ENCODE measurements around the gene TNIP1. TPM values are rescaled to one million over a fixed set of nuclear protein-coding genes. Genes with fewer than 3 reads are reported as not detected.
A peak's percentile ranks its signal among the peaks of the same experiment; 100 is the strongest.

TNIP1 gene, protein sequence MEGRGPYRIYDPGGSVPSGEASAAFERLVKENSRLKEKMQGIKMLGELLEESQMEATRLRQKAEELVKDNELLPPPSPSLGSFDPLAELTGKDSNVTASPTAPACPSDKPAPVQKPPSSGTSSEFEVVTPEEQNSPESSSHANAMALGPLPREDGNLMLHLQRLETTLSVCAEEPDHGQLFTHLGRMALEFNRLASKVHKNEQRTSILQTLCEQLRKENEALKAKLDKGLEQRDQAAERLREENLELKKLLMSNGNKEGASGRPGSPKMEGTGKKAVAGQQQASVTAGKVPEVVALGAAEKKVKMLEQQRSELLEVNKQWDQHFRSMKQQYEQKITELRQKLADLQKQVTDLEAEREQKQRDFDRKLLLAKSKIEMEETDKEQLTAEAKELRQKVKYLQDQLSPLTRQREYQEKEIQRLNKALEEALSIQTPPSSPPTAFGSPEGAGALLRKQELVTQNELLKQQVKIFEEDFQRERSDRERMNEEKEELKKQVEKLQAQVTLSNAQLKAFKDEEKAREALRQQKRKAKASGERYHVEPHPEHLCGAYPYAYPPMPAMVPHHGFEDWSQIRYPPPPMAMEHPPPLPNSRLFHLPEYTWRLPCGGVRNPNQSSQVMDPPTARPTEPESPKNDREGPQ
- total RNA-seq = 10 to 100 TPM; 56.7 to 77.5 TPM
- long read RNA-seq, donor 1, transcript TNIP1-211 (18 exons, 2,274 nt) = major isoform, 16 of 32 reads
- long read RNA-seq, donor 1, partial matches to known transcripts = 7 of 32 reads
- long read RNA-seq, donor 1, other reads (novel, unspliced or antisense) = 5 of 32 reads
- long read RNA-seq, donor 2, transcript TNIP1-211 (18 exons, 2,274 nt) = major isoform, 13 of 32 reads
- long read RNA-seq, donor 2, partial matches to known transcripts = 4 of 32 reads
- long read RNA-seq, donor 2, other reads (novel, unspliced or antisense) = 10 of 32 reads

GRCh38 chr5:151080613-151081430, at the start of gene TNIP1:
TNIP1 (minus strand) TSS chr5:151081034; CDS start chr5:151065095, 15,939 bp downstream.
- peak; percentile 98 for DNase-seq (ENCODE audit: low spot score)
- intact Hi-C loops (cut with DNase I) = no loop called here

GRCh38 chr5:151130235-151130921, 49.5 kb upstream of the TNIP1 start:
- no peak for DNase-seq (ENCODE audit: low spot score)

DNA sequence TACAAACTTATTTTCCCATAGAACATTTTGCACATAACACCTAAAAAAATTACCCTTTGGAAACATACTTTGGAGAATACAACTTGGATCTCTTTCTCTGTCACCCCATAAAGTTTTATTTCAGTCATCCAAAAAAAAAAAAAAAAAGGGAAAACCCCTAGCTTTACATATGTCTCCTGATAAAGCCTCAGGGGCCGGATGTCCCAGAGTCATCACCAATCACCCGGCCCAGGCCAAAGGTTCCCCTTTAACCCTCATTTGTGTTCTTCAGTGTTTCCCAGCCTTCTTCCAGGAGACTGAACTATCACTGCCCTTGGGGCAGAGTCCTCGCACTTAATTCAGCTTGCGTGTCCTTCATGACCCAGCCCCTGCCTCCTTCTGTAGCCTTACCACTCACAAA, 48.0 kb upstream of the TNIP1 start:
- intact Hi-C loops (cut with DNase I) = loop anchor here (5.0 to 10.0 kb wide), 3 partner anchors 33 to 1094 kb away; no protein-coding TSS in a partner anchor
- DNase-seq (ENCODE audit: low spot score) = no peak

More at GRCh38 chr5:151130235-151130921, 49.5 kb upstream of the TNIP1 start:
- intact Hi-C loops (cut with DNase I) = no loop called here

- intact Hi-C loops (cut with DNase I) = loop anchor here (5.0 to 10.0 kb wide), 3 partner anchors 34 to 1093 kb away; no protein-coding TSS in a partner anchor
- no peak for DNase-seq (ENCODE audit: low spot score)
These were observed 47.1 kb upstream of the TNIP1 start for GRCh38 chr5:151127926-151128325.

DNA sequence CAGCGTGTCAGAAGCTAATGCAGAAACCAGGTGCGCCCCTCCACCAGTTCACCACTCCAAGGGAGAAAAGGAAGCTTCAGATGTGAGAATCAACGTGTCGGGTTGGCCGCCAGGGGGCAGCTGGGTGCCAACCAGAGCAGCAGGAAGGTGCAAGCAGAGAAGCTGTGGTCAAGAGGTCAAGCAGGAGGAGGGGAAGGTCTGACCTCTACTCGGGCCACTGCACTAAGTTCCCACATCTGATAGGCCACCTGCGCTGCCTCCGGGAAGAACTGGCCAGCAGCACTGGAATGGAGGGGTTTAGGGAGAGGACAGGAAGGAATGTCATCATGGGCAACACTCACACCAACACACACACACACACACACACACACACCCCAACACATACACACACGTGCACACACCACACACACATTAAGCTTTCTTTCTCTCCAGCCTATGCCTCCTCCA, 45.4 kb upstream of the TNIP1 start:
- peak; percentile 92 for DNase-seq (ENCODE audit: low spot score)
- intact Hi-C loops (cut with DNase I) = loop anchor here (5.0 to 10.0 kb wide), 3 partner anchors 36 to 1091 kb away; no protein-coding TSS in a partner anchor

- DNase-seq (ENCODE audit: low spot score) = no peak
These were observed 44.6 kb upstream of the TNIP1 start for GRCh38 chr5:151125421-151125820.

GRCh38 chr5:151123897-151124751, 43.3 kb upstream of the TNIP1 start:
- DNase-seq (ENCODE audit: low spot score) = no peak
- intact Hi-C loops (cut with DNase I) = loop anchor here in 1 of 2 donors (10.0 kb wide), 1 partner anchor 1089 kb away; no protein-coding TSS in a partner anchor

More at GRCh38 chr5:151125421-151125820, 44.6 kb upstream of the TNIP1 start:
- intact Hi-C loops (cut with DNase I) = loop anchor here (5.0 to 10.0 kb wide), 3 partner anchors 37 to 1091 kb away; no protein-coding TSS in a partner anchor

DNA sequence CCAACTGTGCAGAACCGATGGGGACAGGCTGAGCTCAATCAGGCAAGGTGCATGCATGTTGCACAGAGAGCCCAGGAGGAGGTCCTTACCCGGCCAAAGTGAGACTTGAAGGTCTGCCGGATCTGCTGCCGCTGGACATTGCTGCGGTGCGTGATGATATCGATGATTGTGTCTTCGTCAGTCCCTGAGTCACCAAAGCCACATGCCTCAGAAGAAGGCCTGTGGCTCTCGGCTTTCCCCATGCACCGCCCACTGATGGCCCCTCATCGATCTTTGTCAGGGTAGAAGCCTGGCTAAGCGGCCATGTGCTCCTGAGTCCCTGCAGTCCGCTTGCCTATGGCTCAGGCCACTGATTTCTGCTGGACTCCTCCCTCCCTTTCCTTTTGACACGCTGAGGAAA, 42.0 kb upstream of the TNIP1 start:
- intact Hi-C loops (cut with DNase I) = loop anchor here in 1 of 2 donors (10.0 kb wide), 1 partner anchor 1088 kb away; no protein-coding TSS in a partner anchor
- no peak for DNase-seq (ENCODE audit: low spot score)

DNA sequence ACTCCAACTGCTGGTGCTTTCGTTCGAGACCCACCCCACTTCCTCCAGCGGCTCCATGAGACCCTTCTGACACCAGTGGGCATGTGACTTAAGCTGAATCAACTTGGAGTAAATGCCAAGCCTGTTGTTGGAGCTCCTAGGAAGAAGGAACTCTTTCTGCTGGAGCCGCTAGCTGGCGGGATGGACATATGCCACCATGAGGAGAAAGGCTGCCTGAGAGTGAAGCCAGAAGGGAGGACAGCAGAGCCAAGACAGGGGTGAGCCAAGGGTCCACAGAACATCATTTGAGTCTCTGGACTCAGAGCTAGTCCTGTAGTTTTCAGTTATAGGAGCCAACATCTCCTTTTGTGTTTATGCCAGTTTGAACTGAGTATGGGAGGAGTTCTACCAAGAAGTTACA, 40.8 kb upstream of the TNIP1 start:
- intact Hi-C loops (cut with DNase I) = loop anchor here in 1 of 2 donors (10.0 kb wide), 1 partner anchor 1087 kb away; no protein-coding TSS in a partner anchor
- no peak for DNase-seq (ENCODE audit: low spot score)

DNA sequence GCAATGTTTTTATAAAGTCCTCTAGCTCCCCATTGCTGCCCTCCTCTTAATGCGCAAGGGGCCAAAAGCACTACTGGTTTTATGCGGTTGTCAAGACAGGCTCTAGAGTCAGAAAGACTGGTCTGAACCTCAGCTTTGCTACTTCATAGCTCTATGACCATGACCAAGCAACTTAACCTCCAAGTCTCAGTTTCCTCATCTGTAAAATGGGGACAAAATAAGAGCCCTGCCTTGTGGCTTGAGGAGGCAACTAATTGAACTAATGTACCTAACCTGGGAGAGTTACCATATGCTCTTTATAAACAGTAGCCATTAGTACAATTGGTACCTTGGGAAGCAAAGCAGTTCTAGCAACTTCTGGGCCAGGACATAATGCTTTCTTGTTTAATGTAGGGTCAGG, 40.3 kb upstream of the TNIP1 start:
- DNase-seq (ENCODE audit: low spot score) = no peak
- intact Hi-C loops (cut with DNase I) = loop anchor here in 1 of 2 donors (10.0 kb wide), 1 partner anchor 1086 kb away; no protein-coding TSS in a partner anchor

GRCh38 chr5:151118913-151119575, 38.2 kb upstream of the TNIP1 start:
- intact Hi-C loops (cut with DNase I) = loop anchor here (5.0 kb wide), 2 partner anchors 67 to 117 kb away; no protein-coding TSS in a partner anchor

DNA sequence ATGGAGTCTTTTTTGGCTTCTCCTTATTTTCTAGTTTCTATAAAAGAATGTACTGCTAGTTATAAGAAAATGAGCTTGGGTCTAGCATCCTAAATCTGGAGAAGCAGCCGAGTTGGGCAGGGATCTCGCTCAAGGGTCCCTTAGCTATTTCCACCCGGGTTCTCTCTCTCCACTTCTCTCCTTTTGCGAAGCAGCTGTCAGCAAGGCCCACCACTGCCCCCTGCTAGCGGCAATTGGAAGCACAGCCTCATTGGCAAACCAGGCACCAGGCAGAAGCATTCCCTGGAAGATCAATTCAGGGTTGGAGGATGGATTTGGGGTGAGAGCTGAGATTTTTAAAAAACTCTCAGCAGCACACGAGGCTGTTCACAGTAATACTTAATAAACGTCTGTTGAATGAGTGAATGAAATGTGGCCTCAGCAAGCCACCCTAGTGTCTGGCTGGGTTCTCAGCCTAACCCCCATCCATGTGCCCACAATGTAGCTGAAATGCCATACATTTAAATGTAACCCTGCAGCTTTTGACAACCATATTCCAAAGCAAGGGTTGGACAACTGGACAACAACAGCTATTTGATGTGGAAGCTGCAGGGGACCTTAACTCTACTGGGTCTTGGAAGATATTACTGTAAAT, 34.6 kb upstream of the TNIP1 start:
- peak; percentile 92 for DNase-seq (ENCODE audit: low spot score)
- intact Hi-C loops (cut with DNase I) = loop anchor here (2.0 to 5.0 kb wide), 3 partner anchors 63 to 113 kb away; no protein-coding TSS in a partner anchor

More at GRCh38 chr5:151118913-151119575, 38.2 kb upstream of the TNIP1 start:
- DNase-seq (ENCODE audit: low spot score) = no peak

- no peak for DNase-seq (ENCODE audit: low spot score)
- intact Hi-C loops (cut with DNase I) = loop anchor here in 1 of 2 donors (2.0 kb wide), 1 partner anchor 63 kb away; no protein-coding TSS in a partner anchor
These were observed 32.8 kb upstream of the TNIP1 start for GRCh38 chr5:151113651-151114050.

DNA sequence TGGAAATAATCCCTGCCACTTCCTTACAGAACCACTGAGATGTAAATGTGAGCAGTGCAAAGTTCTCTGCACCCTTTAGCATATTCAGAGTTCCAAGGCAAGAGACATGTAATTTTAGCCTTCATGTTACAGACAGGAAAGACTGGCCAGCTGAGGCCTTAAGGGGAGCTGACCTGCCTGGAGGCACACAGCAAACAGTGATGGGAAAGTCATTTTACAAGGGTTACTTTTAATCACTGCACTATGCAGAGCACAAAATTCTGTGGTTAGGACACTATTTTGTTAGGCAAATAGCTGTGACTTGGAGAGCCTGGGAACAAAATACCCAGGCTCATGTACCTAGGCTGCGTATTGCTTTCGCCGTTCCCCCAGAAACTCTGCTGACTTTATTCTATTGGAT, 30.2 kb upstream of the TNIP1 start:
- intact Hi-C loops (cut with DNase I) = loop anchor here in 1 of 2 donors (1.0 kb wide), 1 partner anchor 20 kb away; no protein-coding TSS in a partner anchor
- DNase-seq (ENCODE audit: low spot score) = no peak

DNA sequence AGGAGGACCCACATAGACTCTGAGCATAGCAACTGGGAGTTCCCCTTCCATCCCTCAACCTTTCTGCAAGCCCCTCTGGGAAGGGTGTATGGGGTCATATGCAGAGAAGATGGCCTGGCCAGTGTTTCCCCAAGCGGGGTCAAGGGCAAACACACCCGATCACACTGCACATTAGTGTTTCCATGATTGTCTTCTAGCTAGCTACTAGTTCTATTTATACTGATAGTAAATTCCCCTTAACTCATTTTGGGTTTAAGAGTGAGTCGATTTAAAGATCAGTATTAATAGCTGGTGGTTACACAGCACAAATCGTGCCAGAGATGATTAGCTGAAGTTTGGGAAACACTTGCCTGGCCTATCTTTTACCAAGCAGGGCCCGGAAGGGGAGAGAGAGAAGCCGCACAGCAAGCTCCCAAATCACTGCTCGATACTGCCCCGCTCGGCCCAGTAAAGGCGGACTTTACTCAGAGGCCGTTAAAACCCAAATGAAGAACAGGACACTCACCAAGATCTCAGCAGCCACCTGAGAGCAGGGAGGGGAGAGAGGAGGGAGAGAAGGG, 29.4 kb upstream of the TNIP1 start:
- intact Hi-C loops (cut with DNase I) = no loop called here
- DNase-seq (ENCODE audit: low spot score) = no peak
